Central memory CD8-positive, alpha-beta T cell (primary cell): Measurements from ENCODE around the gene ST8SIA5.

ENCODE experiments used
- ATAC-seq: fragments of 150-1000 bp; cut with Tn5 transposase; replicated peaks from 2 replicates; pipeline ENCODE4 v1.10.0; 2022; ENCODE audit warnings: mild to moderate bottlenecking, moderate FRiP score, moderate number of reproducible peaks; ENCODE audit not compliant: poor library complexity, severe bottlenecking; ENCODE audit errors: extremely low read depth
- DNase-seq, 2 donors: peaks; one replicate each; pipeline ENCODE4 v3.0.0; 2021; ENCODE audit warnings: low spot score in 2 of 2
- H3K27ac Mint-ChIP-seq: one replicate; pipeline ENCODE4 v1.8.0; 2022; ENCODE audit warnings: low read depth, mild to moderate bottlenecking, moderate library complexity, mixed read lengths
- H3K27me3 Mint-ChIP-seq: one replicate; pipeline ENCODE4 v1.8.0; 2022; ENCODE audit warnings: mixed read lengths
- H3K36me3 Mint-ChIP-seq: one replicate; pipeline ENCODE4 v1.8.0; 2022; ENCODE audit warnings: mild to moderate bottlenecking, moderate library complexity, mixed read lengths; ENCODE audit not compliant: insufficient read depth
- H3K4me1 Mint-ChIP-seq: one replicate; pipeline ENCODE4 v1.8.0; 2022; ENCODE audit warnings: mixed read lengths
- H3K4me3 Mint-ChIP-seq: one replicate; pipeline ENCODE4 v1.8.0; 2022; ENCODE audit warnings: mild to moderate bottlenecking, moderate library complexity, mixed read lengths
- H3K9me3 Mint-ChIP-seq: one replicate; pipeline ENCODE4 v1.8.0; 2022; ENCODE audit warnings: mixed read lengths

The ST8SIA5 gene

GRCh38 chr18:46734981-46735380 lies 21.9 kb downstream of the ST8SIA5 start:
- Mint-ChIP-seq H3K4me3 (no peak overlapping the region), H3K9me3 (no peaks in the 10 kb centered on the region), H3K27ac (no peak overlapping the region), H3K27me3 (peaks cover 72% of the 10 kb centered on the region), H3K4me1 (no peaks in the 10 kb centered on the region), H3K36me3 (no peaks in the 10 kb centered on the region)
- ATAC-seq = no peak
- no peak for DNase-seq

- H3K27ac Mint-ChIP-seq = no peak overlapping the region
- no peak overlapping the region for H3K4me3 Mint-ChIP-seq
- H3K27me3 Mint-ChIP-seq = peaks cover 71% of the 10 kb centered on the region
- ATAC-seq (no peak), DNase-seq (no peak)
- no peaks in the 10 kb centered on the region for H3K36me3 Mint-ChIP-seq
- H3K4me1 Mint-ChIP-seq = no peaks in the 10 kb centered on the region
- no peaks in the 10 kb centered on the region for H3K9me3 Mint-ChIP-seq
Measured at GRCh38 chr18:46733872-46734271, 23.0 kb downstream of the ST8SIA5 start.

DNA sequence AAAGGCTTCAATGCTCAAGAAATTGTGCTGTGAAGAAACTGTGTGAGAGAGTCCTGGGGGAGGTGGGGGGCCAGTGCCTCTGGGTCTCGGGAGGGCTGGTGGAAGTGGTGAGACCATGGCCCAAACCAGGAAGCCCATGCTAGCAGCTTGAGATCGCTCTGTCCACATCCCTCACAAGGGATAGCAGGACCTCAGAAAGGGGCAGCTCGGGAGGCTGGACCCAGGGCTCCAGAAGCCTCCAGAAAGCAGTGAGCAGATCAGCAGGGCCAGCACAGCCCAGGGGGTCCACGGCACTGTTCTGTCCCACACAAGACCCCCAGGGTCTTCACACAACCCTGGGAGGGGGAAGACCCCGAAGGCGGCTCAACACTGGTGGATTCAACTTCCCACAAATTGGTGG lies 24.1 kb downstream of the ST8SIA5 start:
- no peak overlapping the region for H3K27ac Mint-ChIP-seq
- DNase-seq (no peak), ATAC-seq (no peak)
- no peak overlapping the region for H3K4me3 Mint-ChIP-seq
- H3K4me1 Mint-ChIP-seq = no peaks in the 10 kb centered on the region
- H3K36me3 Mint-ChIP-seq = no peaks in the 10 kb centered on the region
- H3K9me3 Mint-ChIP-seq = no peaks in the 10 kb centered on the region
- H3K27me3 Mint-ChIP-seq = peaks cover 64% of the 10 kb centered on the region

DNA sequence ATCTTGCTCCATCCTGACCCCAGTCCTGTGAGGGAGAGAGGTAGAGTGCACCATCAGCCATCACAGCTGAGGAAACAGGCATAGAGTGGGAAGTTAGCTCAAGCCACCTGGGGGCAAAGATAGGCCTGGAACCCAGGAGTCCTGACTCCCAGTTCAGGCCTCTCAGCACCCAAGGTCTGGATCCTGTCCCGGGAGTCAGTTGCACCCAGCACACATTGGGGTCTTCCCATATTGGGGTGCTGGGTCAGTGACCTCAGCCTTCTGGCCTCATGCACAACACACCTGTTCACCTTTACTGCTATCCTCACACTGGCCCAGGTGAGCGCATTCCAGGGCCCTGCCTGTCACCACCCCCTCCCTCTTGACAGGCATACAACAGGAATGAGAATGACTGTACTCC lies 24.7 kb downstream of the ST8SIA5 start:
- Mint-ChIP-seq H3K4me3 (no peak overlapping the region), H3K36me3 (no peaks in the 10 kb centered on the region), H3K9me3 (no peaks in the 10 kb centered on the region), H3K27me3 (peaks cover 58% of the 10 kb centered on the region), H3K27ac (no peak overlapping the region), H3K4me1 (no peaks in the 10 kb centered on the region)
- DNase-seq = no peak
- ATAC-seq = no peak

DNA sequence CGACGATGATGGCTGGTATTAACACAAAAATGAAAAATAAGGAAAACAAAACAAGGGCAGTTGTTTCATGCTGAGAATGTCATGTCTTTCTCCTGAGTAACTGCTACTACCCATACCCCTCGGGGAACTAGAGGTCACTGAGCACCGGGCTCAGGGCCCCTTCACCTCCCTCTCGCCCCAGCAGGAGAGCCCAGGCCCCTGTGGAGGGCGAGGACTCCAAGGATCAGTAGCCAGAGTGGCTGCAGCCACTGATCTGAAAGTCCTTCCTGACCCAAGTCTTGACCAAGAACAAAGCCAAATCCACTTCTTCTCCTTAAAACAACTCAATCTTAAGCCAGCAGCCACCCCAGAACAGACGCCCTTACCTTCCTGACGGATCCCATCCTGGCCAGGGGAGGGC lies 25.5 kb downstream of the ST8SIA5 start:
- no peaks in the 10 kb centered on the region for H3K9me3 Mint-ChIP-seq
- no peak overlapping the region for H3K27ac Mint-ChIP-seq
- H3K4me3 Mint-ChIP-seq = no peak overlapping the region
- no peaks in the 10 kb centered on the region for H3K4me1 Mint-ChIP-seq
- no peaks in the 10 kb centered on the region for H3K36me3 Mint-ChIP-seq
- H3K27me3 Mint-ChIP-seq = peaks cover 49% of the 10 kb centered on the region
- no peak for DNase-seq
- no peak for ATAC-seq

DNA sequence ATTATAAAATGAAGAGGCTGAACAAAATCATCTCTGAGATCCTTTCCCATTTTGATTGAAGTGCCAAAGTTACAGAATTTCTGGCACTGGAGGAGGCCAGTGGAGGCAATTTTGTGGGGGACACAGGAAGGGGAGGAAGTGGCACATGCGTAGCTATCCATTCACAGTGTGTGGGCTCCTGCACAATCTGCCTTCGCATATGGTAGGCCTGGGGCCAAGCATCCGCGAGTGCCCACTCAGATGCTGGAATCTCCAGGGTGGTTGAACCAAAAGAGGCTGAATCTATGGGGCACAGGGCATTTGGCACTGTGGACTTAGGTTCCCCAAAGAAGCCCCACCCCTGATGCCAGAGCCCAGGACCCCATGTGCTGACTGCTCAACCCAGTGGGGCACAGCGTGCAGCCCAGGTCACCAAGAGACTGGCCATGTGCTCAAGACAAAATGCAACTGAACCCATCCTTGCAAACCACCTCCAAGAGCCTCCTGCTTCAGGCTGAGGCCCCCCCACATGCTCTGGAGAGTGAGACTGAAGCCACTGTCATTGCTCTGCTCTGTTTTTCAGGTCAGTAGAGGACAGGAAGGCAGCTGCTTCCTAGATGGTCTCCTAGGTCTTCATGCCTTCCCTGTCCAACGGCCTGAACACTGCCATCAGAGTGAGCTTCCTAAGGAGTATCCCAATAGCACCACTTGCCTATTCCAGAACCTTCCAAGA lies 28.5 kb downstream of the ST8SIA5 start:
- peaks cover 42% of the 10 kb centered on the region for H3K27me3 Mint-ChIP-seq
- no peaks in the 10 kb centered on the region for H3K4me1 Mint-ChIP-seq
- no peaks in the 10 kb centered on the region for H3K36me3 Mint-ChIP-seq
- no peak overlapping the region for H3K27ac Mint-ChIP-seq
- ATAC-seq (no peak), DNase-seq (no peak)
- no peak overlapping the region for H3K4me3 Mint-ChIP-seq
- no peaks in the 10 kb centered on the region for H3K9me3 Mint-ChIP-seq

GRCh38 chr18:46727177-46727576 lies 29.7 kb downstream of the ST8SIA5 start:
- Mint-ChIP-seq H3K36me3 (no peaks in the 10 kb centered on the region), H3K4me1 (no peaks in the 10 kb centered on the region), H3K9me3 (no peaks in the 10 kb centered on the region), H3K27me3 (peaks cover 41% of the 10 kb centered on the region), H3K27ac (no peak overlapping the region), H3K4me3 (no peak overlapping the region)
- ATAC-seq (no peak), DNase-seq (no peak)

GRCh38 chr18:46725310-46725709 lies 31.5 kb downstream of the ST8SIA5 start:
- H3K27me3 Mint-ChIP-seq = peaks cover 36% of the 10 kb centered on the region
- H3K4me1 Mint-ChIP-seq = no peaks in the 10 kb centered on the region
- DNase-seq = no peak
- H3K9me3 Mint-ChIP-seq = no peaks in the 10 kb centered on the region
- no peak for ATAC-seq
- H3K36me3 Mint-ChIP-seq = no peaks in the 10 kb centered on the region
- H3K27ac Mint-ChIP-seq = no peak overlapping the region
- no peak overlapping the region for H3K4me3 Mint-ChIP-seq

- peaks cover 37% of the 10 kb centered on the region for H3K27me3 Mint-ChIP-seq
- ATAC-seq (no peak), DNase-seq (no peak)
- H3K4me1 Mint-ChIP-seq = no peaks in the 10 kb centered on the region
- no peak overlapping the region for H3K27ac Mint-ChIP-seq
- H3K36me3 Mint-ChIP-seq = no peaks in the 10 kb centered on the region
- H3K9me3 Mint-ChIP-seq = no peaks in the 10 kb centered on the region
- H3K4me3 Mint-ChIP-seq = no peak overlapping the region
Measured at GRCh38 chr18:46723856-46724415, 32.9 kb downstream of the ST8SIA5 start.

DNA sequence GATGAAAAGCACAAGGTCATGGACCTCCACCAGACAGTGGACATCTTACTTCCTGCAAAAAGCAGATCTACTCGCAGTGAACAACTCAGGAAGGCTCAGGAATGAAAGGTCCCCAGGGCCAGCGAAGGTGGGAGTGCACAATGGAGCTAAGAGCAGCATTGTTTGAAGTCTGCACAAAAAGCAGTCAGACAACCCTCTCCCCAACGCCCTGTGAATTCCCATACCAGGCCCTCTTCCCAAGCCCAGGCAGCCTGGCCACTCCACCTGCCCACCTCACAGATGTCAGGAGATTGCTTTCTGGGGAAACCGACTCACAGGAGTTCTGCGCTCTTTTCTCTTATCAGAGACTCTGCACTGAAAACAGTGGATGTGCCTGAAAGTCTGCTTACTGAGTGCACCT lies 34.8 kb downstream of the ST8SIA5 start:
- DNase-seq = no peak
- H3K4me1 Mint-ChIP-seq = no peaks in the 10 kb centered on the region

GRCh38 chr18:46721331-46721730 lies 35.5 kb downstream of the ST8SIA5 start:
- DNase-seq (no peak), ATAC-seq (no peak)
- H3K4me1 Mint-ChIP-seq = no peaks in the 10 kb centered on the region
- H3K36me3 Mint-ChIP-seq = no peaks in the 10 kb centered on the region
- no peak overlapping the region for H3K27ac Mint-ChIP-seq
- no peak overlapping the region for H3K4me3 Mint-ChIP-seq
- no peaks in the 10 kb centered on the region for H3K9me3 Mint-ChIP-seq
- H3K27me3 Mint-ChIP-seq = peaks cover 50% of the 10 kb centered on the region

More for the DNA sequence above, 34.8 kb downstream of the ST8SIA5 start:
- Mint-ChIP-seq H3K9me3 (no peaks in the 10 kb centered on the region), H3K27ac (no peak overlapping the region), H3K36me3 (no peaks in the 10 kb centered on the region), H3K4me3 (no peak overlapping the region), H3K27me3 (peaks cover 43% of the 10 kb centered on the region)
- ATAC-seq = no peak

GRCh38 chr18:46720521-46720920 lies 36.3 kb downstream of the ST8SIA5 start:
- H3K9me3 Mint-ChIP-seq = no peaks in the 10 kb centered on the region
- H3K4me1 Mint-ChIP-seq = no peaks in the 10 kb centered on the region
- ATAC-seq = no peak
- no peak overlapping the region for H3K27ac Mint-ChIP-seq
- no peaks in the 10 kb centered on the region for H3K36me3 Mint-ChIP-seq
- no peak overlapping the region for H3K4me3 Mint-ChIP-seq
- DNase-seq = no peak
- H3K27me3 Mint-ChIP-seq = peaks cover 52% of the 10 kb centered on the region

- no peak overlapping the region for H3K4me3 Mint-ChIP-seq
- H3K4me1 Mint-ChIP-seq = no peaks in the 10 kb centered on the region
- H3K27me3 Mint-ChIP-seq = peaks cover 52% of the 10 kb centered on the region
- no peaks in the 10 kb centered on the region for H3K9me3 Mint-ChIP-seq
- no peak overlapping the region for H3K27ac Mint-ChIP-seq
- DNase-seq (no peak), ATAC-seq (no peak)
- no peaks in the 10 kb centered on the region for H3K36me3 Mint-ChIP-seq
Measured at GRCh38 chr18:46720092-46720491, 36.8 kb downstream of the ST8SIA5 start.
